Thoracic aorta (tissue), 2 donors: ENCODE results near the gene USP49. TPM values are rescaled to one million over a fixed set of nuclear protein-coding genes. Genes with fewer than 3 reads are reported as not detected.
"Not testable (repeated sequence)": the region's sequence is repeated elsewhere in the genome, so short reads cannot be mapped to it uniquely, and the experiment has no call there.

Experiments used
- ATAC-seq: fragments of 150-250 bp; one replicate; pipeline ENCODE4 v1.8.0; 2017; ENCODE audit warnings: low read depth; ENCODE audit not compliant: insufficient number of reproducible peaks, low FRiP score
- DNase-seq: peaks from one replicate; pipeline ENCODE4 v3.0.0-alpha.2; 2020; ENCODE audit warnings: low spot score
- H3K27ac ChIP-seq, 2 donors: fragments of 200-600 bp; sonication (generic); 1 replicate in 1 of 2; 2 replicates in 1 of 2; pipeline ENCODE4 v1.5.1; 2016; ENCODE audit warnings: mild to moderate bottlenecking in 2 of 2, moderate library complexity in 2 of 2
- H3K27me3 ChIP-seq: fragments of 200-600 bp; sonication (generic); replicated peaks from 2 replicates; pipeline ENCODE4 v1.6.0; 2016; ENCODE audit warnings: mild to moderate bottlenecking; ENCODE audit not compliant: insufficient read depth
- H3K36me3 ChIP-seq: fragments of 200-600 bp; sonication (generic); one replicate; pipeline ENCODE4 v1.5.1; 2016
- H3K4me1 ChIP-seq, 2 donors: fragments of 200-600 bp; sonication (generic); 1 replicate in 1 of 2; 2 replicates in 1 of 2; pipeline versions ENCODE4 v1.5.1 to v1.6.0; 2016; ENCODE audit warnings: low read depth in 2 of 2, mild to moderate bottlenecking in 1 of 2; ENCODE audit not compliant: control insufficient read depth in 1 of 2
- H3K4me3 ChIP-seq: fragments of 200-600 bp; sonication (generic); 2 replicates; pipeline ENCODE4 v1.5.1; 2016; ENCODE audit warnings: mild to moderate bottlenecking
- H3K9me3 ChIP-seq: fragments of 200-600 bp; sonication (generic); 2 replicates; pipeline ENCODE4 v1.5.1; 2016
- total RNA-seq, 2 donors: library from RNA; depleted of rRNA; stranded (reverse); fragments of >200 nt; gene quantifications; one replicate each; pipeline versions ENCODE4 v1.1.0 to v1.2.3, GENCODE V29; 2016
- TF ChIP-seq, protein P1 (sequence below): fragments of 200-600 bp; sonication (generic); IDR thresholded peaks from one replicate; pipeline ENCODE4 v1.5.1; 2019; ENCODE audit warnings: antibody characterized with exemption

The USP49 gene
- 1 to 10 TPM; 3.3 to 3.8 TPM for total RNA-seq

- H3K4me3 ChIP-seq: peak within 1 kb of the TSS; percentile 99
- H3K27ac ChIP-seq: peak within 1 kb of the TSS; percentile 67 to 87
- peak; percentile 51 for DNase-seq
- H3K4me1 ChIP-seq: peaks cover 9 to 18% of the 10 kb centered on the region in 2 donors
- no peaks in the 10 kb centered on the region for H3K9me3 ChIP-seq
- no peaks in the 10 kb centered on the region for H3K36me3 ChIP-seq
- ATAC-seq: peak; percentile 84
- H3K27me3 ChIP-seq: no peaks in the 10 kb centered on the region
- TF ChIP-seq, protein P1, sequence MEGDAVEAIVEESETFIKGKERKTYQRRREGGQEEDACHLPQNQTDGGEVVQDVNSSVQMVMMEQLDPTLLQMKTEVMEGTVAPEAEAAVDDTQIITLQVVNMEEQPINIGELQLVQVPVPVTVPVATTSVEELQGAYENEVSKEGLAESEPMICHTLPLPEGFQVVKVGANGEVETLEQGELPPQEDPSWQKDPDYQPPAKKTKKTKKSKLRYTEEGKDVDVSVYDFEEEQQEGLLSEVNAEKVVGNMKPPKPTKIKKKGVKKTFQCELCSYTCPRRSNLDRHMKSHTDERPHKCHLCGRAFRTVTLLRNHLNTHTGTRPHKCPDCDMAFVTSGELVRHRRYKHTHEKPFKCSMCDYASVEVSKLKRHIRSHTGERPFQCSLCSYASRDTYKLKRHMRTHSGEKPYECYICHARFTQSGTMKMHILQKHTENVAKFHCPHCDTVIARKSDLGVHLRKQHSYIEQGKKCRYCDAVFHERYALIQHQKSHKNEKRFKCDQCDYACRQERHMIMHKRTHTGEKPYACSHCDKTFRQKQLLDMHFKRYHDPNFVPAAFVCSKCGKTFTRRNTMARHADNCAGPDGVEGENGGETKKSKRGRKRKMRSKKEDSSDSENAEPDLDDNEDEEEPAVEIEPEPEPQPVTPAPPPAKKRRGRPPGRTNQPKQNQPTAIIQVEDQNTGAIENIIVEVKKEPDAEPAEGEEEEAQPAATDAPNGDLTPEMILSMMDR: no peak
These were observed at the start of gene USP49 for GRCh38 chr6:41895300-41896233. Gene USP49, minus strand, starts transcription at chr6:41895375. Its CDS starts 88,392 bp downstream, at chr6:41806983.

DNA sequence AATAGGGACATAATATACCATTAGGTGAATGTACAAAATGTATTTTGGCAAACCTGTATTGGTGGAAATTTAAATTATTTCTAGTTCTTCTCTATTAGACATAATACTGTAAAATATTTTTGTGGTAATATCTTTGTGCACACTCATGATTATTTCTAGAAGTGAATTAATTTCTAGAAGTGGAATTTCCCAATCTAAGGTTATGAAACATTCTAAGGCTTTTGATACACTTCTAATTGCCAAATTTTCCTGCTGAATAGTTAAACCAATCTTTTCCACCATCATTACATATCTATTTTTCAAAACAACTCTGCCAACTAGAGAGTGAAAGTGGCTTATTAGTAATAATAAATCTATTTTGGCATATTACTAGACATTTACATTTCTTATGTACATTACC, 48.3 kb upstream of the USP49 start:
- no peak for ATAC-seq
- TF ChIP-seq, protein P1: no peak
- H3K27ac ChIP-seq: no peak overlapping the region

GRCh38 chr6:41942882-41943281, 47.7 kb upstream of the USP49 start:
- H3K36me3 ChIP-seq, H3K4me3 ChIP-seq, DNase-seq, H3K27me3 ChIP-seq, ATAC-seq, H3K27ac ChIP-seq, H3K9me3 ChIP-seq: not testable (repeated sequence)
- peaks cover 24 to 29% of the 10 kb centered on the region in 2 donors for H3K4me1 ChIP-seq

More for the DNA sequence above, 48.3 kb upstream of the USP49 start:
- Histone ChIP-seq H3K27me3 (no peaks in the 10 kb centered on the region), H3K4me1 (peaks cover 24 to 29% of the 10 kb centered on the region in 2 donors), H3K4me3 (no peak overlapping the region), H3K9me3 (no peaks in the 10 kb centered on the region), H3K36me3 (no peaks in the 10 kb centered on the region)
- no peak for DNase-seq

GRCh38 chr6:41942067-41942851, 47.1 kb upstream of the USP49 start:
- Histone ChIP-seq H3K4me3 (peak overlapping the region; percentile 83), H3K27ac (peak overlapping the region; percentile 71 to 83), H3K9me3 (no peaks in the 10 kb centered on the region), H3K4me1 (peaks cover 24 to 29% of the 10 kb centered on the region in 2 donors), H3K36me3 (no peaks in the 10 kb centered on the region), H3K27me3 (no peaks in the 10 kb centered on the region)
- DNase-seq (no peak), ATAC-seq (peak; percentile 36)
- TF ChIP-seq, protein P1: no peak

GRCh38 chr6:41941280-41942066, 46.3 kb upstream of the USP49 start, which contains the start of gene CCND3:
Gene CCND3, minus strand, starts transcription at chr6:41941808. Its CDS starts 159 bp downstream, at chr6:41941649.
- H3K4me3 ChIP-seq: peak within 1 kb of the TSS; percentile 83
- H3K27ac ChIP-seq: peak within 1 kb of the TSS; percentile 71 to 83
- H3K36me3 ChIP-seq: peaks cover 6% of the 10 kb centered on the region
- TF ChIP-seq, protein P1: no peak
- DNase-seq (peak; percentile 65), ATAC-seq (peak; percentile 84)
- no peaks in the 10 kb centered on the region for H3K9me3 ChIP-seq
- peaks cover 29 to 33% of the 10 kb centered on the region in 2 donors for H3K4me1 ChIP-seq
- no peaks in the 10 kb centered on the region for H3K27me3 ChIP-seq
